Stimulated activated CD4-positive, alpha-beta T cell treated with anti-CD3 and anti-CD28 coated beads, Interleukin-4, amount 100 ng/mL, for 48 hours (primary cell): ENCODE measurements around the gene KLHL6.
"Not testable (repeated sequence)": the region's sequence is repeated elsewhere in the genome, so short reads cannot be mapped to it uniquely, and the experiment has no call there.

Experiments used
- DNase-seq, 2 donors: peaks; one replicate each; pipeline ENCODE4 v3.0.0-alpha.2; 2020; ENCODE audit warnings: low read depth in 2 of 2

The KLHL6 gene

DNA sequence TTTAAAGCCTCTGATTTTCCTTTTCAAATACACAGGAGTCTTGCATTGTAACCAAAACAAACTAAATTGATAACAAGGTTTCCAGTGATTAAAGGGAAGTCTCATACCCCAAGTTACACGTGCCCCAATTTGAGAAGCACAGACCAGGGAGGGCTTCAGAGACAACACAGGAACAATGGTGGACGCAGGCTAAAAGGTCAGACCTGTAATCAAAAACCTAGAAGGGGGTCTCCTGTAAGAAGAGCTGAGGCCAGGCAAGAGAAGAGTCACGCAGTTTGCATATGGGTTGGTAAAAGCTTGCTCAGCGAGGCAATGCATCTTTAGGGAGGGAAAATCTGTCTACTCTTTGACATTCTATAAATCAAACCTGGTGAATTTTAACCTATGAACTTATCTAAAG is 68.5 kb downstream of the KLHL6 start:
- no peak for DNase-seq

DNA sequence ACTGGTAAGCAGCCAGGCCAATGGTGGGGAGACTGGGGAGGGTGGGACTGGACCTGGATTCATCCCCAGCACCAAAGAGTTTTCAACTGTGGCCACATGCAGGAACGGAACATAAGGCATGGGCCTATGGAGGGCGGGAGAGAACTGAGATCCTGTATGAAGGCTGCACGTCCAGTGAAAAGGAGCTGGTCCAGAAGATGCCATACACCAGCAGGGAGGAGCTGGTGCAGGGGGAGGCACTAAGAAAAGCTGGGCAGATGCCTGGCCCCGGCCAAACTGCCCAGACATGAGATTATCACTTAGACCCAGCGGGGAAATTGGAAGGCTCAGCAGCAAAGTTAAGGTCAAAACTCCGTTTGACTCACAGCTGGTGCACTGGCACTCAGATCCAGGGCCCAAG is 69.0 kb downstream of the KLHL6 start:
- DNase-seq, result no peak

DNA sequence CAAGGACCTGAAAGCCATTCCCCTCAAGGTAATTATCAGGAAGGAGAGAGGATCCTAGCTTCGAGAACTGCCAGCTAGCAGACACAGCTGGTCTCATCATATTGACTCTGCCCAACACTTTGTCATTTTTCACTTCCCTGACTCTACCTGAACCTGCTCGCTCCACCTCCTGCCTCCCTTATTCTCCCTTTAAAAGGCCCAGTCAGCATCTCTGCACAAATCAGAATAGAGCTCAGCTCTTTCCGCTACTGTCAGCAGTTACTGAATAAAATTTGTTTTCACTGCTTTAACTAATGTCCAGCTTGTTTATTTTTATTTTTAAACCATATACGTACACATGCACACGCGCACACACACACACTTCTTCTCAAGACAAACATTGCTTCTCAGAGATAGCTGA is 69.9 kb downstream of the KLHL6 start:
- no peak for DNase-seq

GRCh38 chr3:183485093-183485492 is 70.4 kb downstream of the KLHL6 start:
- no peak for DNase-seq

DNA sequence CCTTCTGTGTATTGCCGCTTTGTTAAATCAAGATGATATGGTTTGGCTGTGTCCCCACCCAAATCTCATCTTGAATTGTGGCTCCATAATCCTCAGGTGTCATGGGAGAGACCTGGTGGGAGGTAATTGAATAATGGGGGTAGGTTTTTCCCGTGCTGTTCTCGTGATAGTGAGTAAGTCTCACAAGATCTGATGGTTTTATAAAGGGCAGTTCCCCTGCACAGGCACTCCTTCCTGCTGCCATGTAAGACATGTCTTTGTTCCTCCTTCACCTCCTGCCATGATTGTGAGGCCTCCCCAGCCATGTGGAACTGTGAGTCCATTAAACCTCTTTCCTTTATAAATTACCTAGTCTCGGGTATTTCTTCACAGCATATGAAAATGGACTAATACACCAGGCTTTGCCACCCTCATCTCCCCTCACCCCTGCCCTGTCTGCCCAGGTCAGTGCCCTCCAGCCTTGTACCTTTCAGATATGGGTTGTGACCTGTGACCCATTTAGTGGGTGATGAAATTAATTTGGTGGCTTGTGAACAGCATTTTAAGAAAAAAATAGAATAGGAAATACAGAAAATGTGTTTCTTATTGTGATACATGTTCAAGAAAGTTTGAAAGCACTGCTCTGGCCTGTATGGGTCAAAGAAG is 71.0 kb downstream of the KLHL6 start:
- DNase-seq, result no peak

DNA sequence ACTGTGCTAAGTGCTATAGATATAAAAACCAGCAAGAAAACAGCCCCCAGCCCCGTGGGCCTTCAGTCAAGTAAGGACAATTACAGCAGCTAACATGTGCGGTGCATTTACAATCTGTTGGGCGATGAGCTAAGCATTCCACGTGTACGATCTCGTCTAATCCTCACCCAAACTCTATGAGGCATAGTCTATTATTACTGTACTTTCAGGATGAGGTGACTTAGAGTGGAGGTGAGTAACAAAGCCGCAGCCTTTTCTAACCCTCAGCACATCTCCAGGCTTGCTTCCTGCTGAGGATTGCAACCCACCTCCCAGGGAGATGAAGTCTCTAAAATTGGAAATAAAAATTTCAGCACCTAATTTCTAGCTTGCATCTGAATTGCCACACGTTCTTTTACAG is 73.9 kb downstream of the KLHL6 start:
- DNase-seq, result no peak

DNA sequence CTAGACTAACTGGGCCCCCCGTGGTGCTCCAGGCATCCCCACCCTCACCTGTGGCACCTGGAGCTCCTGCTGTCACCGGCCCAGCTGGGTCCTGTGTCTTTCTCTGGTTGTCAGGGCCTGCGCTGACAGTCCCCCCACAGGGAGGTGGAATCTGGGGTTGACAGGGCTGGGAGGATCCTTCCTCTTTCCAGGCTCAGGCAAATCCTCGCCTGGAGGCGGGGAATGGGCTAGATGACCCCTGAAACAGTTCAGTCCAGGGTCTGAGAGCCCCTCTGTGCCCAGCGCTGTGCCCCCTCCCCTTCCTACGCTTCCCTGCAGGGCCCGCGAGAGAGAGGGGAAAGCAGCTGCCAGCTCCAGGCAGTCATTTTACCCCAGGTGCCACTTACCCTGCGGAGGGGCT is 77.0 kb downstream of the KLHL6 start:
- no peak for DNase-seq

GRCh38 chr3:183477801-183478456 is 77.6 kb downstream of the KLHL6 start:
- DNase-seq, result no peak

GRCh38 chr3:183475764-183476162 is 79.7 kb downstream of the KLHL6 start:
- not testable (repeated sequence) for DNase-seq

- no peak for DNase-seq
Measured at GRCh38 chr3:183475016-183475763, 80.3 kb downstream of the KLHL6 start.

DNA sequence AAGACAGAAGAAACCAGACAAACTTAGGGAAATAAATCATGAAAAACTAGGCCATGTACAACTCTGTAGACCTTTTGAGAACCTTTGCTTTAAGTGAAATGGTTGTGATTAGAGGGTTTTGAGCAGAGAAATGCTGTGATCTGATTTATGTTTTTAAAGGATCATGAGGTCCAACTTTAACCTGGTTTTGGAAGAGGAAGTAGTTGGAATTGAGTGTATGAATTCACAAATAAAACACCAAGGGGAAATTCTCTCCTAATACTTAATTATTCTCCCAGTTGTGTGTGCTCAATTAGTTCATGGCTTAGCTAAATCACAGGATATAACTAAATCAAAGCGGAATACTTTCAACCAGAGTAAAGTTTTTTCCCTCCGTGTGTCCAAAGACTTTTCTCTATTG is 81.5 kb downstream of the KLHL6 start:
- no peak for DNase-seq

DNA sequence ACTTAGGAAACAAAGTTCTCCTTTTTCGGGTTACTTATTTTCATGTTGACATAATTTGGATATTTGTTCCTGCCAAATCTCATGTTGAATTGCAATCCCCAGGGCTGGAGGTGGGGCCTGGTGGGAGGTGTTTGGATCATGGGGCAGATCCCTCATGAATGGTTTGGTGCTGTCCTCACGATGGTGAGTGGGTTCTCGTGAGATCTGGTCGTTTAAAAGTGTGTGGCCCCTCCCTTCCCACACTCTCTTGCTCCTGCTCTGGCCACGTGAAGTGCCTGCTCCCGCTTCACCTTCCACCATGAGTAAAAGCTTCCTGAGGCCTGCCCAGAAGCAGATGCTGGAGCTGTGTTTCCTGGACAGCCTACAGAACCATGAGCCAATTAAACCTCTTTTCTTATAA is 83.4 kb downstream of the KLHL6 start:
- no peak for DNase-seq

DNA sequence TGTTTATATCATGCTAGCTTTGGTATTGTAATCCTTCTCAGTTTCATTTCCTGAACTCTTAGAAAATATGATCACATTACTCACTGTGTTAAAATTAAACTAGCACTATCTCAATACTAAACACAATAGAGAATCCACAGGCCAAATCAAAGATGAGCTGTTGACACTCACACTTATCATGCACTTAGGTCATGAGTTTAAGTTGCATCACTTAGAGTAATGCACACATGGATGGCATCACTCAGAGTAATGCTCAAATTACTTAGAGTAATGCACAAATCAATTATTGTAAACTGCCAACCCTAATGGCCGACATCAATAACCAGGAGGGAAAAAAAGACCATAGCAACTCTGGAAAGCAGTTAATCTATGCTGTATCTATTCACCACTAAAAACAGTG is 87.1 kb downstream of the KLHL6 start:
- DNase-seq, result no peak

GRCh38 chr3:183466575-183466974 is 88.9 kb downstream of the KLHL6 start:
- no peak for DNase-seq

DNA sequence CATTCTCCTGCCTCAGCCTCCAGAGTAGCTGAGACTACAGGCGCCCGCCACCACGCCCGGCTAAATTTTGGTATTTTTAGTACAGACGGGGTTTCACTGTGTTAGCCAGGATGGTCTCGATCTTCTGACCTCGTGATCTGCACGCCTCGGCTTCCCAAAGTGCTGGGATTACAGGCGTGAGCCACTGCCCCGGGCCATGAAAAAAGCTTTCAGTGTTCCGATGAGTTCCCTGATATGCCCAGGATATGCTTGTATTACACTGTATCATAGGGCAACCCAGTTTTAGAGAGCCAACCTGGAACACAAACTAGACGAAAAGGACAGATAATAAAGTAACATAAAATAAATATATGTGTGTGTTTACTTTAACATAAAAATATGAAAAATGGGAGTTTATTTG is 89.8 kb downstream of the KLHL6 start:
- not testable (repeated sequence) for DNase-seq

GRCh38 chr3:183464480-183464879 is 91.0 kb downstream of the KLHL6 start:
- DNase-seq, result no peak

- no peak for DNase-seq
Measured at GRCh38 chr3:183460081-183461055, 95.1 kb downstream of the KLHL6 start.

- no peak for DNase-seq
Measured at GRCh38 chr3:183455089-183455488, 100.4 kb downstream of the KLHL6 start.

GRCh38 chr3:183454064-183454463 is 101.4 kb downstream of the KLHL6 start:
- DNase-seq, result no peak

DNA sequence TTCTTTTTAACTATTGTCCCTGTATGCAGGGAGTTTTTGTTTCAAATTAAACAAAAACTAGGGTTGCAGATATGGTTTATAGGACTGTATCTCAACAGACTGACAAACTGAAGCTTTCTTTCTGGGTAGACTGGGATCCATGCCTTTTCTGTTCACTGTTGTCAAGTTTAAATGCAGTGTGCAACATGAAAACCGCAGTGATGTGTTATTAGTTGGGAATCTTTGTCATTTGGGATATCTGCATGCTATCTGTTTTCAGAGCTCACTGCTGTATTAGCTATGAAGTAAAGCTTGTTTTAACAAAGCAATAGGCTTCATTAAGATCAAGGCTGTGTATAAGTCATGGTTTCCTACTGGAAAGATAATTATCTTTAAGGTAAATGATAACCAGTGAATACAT is 105.7 kb downstream of the KLHL6 start:
- no peak for DNase-seq

GRCh38 chr3:183449391-183449790 is 106.1 kb downstream of the KLHL6 start:
- no peak for DNase-seq
